HG02623 (cell line): ENCODE results near the gene KSR1.

Experiments used
- ATAC-seq: cut with Tn5 transposase; IDR thresholded peaks from one replicate; pipeline ENCODE4 v1.9.1; 2021; ENCODE audit warnings: moderate library complexity; ENCODE audit not compliant: unreplicated experiment

KSR1 gene

DNA sequence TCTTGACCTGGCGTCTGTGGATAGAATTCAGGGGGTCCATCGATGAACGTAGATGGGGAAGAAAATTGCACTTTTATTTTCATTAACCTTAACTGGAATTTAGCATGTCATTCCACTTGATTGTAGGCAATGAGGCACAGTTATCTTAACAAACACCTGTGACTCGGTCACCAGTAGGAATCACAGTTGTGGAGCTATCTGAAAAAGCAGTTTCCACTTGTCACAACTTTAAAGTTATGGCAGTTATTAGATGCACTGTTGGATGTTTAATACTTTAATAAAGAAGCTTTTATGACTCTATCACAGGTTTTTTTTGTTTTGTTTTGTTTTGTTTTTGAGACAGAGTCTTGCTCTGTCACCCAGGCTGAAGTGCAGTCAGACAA lies 91.0 kb downstream of the KSR1 start:
- ATAC-seq, result no peak

DNA sequence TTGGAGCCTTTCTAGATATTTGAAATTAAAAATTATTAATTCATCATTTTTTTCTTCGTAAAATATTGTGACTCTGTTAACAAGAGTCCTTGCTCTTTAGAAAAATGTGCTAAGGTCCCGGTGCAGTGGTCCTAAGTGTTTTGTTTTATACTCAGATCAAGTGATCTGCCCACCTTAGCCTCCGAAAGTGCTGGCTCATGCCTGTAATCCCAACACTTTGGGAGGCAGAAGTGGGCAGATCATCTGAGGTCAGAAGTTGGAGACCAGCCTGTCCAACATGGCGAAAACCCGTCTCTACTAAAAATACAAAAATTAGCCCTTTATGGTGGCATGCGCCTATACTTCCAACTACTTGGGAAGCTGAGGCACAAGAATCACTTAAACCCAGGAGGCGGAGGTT lies 92.1 kb downstream of the KSR1 start:
- ATAC-seq, result no peak

DNA sequence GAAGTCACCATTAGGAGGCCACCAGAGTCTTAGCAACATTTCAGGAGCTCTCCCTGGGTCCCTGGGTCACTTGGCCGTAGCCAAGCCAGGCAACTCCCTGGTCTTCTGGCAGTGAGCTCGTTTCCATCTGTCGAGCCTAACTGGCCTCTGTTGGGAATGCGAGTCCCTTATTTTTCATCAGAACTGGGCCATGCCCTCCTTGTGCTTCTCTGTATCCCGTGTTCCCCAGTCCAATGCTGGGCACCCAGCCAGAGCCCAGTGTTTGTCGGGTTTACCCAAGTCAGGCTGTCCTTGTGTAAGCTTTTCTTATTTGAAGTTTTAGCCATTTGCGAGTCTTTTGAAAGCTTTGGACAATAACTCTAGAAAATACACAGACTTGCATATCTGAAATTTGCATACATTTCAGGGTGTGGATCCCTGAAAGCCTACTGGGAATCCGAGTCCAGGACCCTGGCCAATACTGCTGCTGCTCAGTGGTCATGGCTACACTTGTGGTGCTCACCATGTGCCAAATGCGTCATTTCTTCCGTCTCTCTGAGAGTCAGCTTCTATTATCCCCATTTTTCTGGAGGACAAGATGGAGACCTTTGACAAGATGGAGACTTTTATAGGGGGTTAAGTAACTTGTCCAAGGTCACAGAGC lies 93.1 kb downstream of the KSR1 start:
- ATAC-seq, result no peak

DNA sequence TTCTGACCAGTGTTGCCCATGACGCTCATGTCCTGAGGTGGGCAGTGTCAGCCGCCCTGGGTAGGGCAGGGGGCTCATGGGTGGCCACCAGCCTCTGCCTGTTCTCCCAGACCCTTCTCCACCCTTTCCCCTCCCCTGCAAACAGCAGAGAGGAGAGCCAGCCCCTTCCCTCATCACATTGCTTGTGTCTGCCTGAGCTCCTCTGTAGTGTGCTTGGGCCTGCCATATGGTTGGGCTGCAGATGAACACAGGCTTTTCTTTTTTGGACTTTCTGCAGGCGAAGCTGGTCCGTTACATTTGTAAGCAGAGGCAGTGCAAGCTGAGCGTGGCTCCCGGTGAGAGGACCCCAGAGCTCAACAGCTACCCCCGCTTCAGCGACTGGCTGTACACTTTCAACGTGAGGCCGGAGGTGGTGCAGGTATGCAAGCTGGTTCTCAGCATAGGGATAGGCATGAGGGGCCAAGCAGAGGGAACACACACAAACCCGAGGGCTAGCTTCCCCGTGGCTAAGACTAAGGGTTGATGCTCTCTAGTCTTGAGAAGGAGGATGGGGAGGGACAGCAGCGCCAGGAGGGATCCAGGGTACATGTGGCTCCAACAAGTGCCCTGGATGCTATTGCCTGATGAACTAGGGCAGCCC lies 94.2 kb downstream of the KSR1 start:
- no peak for ATAC-seq

DNA sequence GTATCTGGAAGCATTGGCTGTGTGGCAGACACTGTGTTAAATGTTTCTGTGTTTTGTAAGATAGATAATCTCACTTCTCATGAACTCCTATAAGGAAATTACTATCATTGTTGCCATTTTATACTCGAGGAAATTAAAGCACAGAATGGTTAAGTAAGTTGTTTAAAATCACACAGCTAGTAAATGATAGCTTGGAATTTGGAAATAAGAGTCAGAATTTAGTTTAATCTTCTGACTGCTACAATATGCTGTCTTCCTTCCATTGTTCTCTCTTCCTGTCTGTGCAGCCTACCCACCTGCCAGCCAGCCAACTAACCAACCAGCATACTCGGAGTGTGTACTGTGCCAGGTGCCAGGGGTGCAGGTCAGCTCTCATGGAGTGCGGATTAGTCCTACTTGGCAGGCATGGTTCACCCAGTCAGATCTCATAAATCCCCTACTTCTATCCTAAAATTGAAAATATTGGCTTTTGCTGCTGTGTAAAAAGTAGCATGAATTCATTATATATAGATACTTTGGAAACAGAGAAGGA lies 94.8 kb downstream of the KSR1 start:
- no peak for ATAC-seq

DNA sequence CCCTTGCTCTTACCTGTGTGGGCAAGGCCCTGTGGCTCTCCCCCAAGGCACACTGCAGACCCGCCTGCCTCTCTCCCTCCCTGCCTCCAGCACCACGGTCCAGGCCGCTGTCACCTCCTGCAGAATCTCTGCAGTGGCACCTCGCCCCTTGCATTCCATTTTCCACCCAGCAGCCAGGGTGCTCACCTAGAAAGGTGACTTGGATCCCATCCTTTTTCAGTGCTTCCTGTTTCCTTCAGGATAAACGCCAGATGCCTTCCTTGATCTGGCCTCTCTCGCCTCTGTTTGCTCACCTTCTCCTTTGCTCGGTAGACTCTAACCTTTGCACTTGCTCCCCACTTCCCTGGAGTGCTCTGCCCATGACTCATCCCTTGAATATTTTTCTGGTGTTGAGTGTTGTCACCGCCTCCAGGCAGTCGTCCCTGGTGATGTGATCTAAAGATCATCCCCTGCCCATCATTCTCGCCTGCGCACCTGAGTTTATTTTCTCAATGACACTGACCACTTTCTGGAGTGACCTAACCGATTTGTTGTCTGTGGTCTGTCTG lies 95.5 kb downstream of the KSR1 start:
- no peak for ATAC-seq

DNA sequence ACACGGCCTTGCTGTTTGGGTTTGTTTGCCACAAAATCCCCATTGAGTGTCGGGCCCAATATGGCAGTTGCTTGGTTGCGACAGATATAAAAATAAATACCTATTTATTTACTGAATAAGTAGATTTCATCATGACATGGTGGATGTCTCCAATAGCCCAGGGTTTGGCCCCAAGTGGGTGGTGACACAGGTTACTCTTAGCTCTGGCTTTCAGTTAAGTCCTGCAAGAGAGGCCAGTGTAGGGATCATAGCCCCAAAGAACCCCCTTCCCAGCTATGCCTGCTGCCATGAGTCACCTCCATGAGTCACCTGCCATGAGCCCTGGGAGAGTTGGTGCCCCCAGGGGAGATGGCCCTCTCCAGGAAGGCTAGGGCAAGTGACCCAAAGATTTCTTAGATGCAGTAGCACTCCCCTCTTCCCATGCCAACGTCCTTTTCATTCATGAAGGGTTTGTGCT lies 96.1 kb downstream of the KSR1 start:
- ATAC-seq, result no peak

DNA sequence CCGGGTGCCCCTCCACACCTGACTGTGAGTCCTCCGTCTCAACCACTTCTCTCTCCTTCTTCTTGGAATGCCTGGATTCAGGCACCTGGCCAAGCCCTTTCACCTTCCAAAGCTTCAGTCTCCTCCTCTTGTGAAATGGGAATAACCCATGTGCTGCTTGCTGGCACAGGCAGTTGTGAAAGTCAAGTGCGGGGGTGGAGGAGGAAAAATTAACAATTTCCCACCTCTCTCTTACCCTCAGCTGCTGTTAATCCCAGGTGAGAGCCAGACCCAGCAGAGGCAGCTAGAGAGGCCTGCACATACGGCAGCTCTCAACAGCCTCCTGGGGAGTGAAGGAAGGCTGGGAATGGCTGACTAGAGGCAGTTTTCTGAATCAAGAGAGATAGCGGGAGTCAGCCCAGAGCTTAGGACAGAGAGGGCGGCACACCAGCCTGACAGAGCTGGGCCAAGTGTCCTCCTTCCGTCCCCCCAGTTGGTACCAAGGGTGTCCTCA lies 96.8 kb downstream of the KSR1 start:
- ATAC-seq, result no peak

DNA sequence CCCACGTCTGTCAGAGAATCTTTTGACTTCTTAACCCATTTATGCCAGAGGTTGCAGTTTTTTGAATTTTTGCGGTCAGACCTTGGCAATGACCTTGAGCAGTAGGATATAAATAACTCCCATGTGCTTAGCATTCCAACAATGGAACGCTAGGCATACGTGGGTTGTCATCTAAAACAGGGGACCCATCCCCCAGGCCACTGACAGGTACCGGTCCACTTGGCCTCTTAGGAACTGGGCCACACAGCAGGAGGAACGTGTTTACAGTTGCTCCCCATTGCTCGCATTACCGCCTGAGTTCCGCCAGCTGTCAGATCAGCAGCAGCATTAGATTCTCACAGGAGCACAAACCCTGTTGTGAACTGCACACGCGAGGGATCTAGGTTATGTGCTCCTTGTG lies 97.9 kb downstream of the KSR1 start:
- no peak for ATAC-seq

DNA sequence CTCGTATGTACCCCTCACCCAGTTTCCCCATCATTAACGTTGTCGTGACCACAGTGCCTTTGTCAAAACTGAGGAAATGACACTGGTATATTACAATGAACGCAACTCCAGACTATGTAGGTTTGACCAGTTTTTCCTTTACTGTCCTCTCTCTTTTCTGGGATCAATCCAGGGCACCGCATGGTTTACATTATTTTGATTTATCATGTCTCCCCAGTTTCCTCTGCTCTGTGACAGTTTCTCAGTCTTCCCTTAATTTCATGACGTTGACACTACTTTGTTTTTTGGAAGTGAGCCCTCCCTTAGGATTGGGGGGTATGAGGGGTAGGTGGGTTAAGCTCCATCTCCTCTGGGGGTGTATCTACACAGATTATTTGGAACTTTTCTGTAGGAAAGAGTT lies 98.7 kb downstream of the KSR1 start:
- no peak for ATAC-seq

DNA sequence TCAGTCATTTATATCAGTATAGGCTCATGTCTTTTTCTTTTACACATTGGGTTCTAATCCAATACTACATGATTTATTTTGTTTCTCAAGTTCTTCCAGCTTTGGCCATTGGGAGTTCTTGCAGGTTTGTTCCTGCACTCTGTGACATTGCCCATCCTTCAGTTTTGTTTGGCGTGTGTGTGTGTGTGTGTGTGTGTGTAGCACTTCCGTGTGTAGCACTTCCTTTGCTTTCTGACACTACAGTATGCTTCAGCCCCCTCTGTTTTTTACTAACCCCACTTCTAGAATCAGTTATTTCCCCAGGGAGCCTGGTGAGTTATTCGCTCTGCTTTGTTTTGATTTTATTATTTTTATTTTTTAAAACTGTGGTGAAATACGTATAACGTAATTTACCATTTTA lies 99.1 kb downstream of the KSR1 start:
- ATAC-seq, result no peak

DNA sequence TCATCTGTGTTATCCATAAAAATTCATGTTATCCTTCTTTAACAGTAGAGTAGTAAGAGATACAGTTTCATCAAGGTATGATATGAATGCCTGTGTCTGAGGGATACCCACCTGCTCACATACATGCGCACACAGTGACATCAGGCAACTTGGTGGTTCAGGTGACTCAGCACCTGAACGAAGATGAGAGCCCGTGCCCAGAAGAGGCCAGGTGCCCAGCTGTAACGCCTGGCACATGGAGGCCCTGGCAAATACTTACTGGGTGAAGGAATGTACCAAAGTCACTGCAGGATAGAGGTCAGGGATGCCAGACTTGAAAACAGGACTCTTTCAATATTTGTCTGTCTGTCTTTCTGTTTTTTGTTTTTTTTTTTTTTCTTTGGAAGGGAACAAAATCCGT lies 102.1 kb downstream of the KSR1 start:
- ATAC-seq, result no peak

DNA sequence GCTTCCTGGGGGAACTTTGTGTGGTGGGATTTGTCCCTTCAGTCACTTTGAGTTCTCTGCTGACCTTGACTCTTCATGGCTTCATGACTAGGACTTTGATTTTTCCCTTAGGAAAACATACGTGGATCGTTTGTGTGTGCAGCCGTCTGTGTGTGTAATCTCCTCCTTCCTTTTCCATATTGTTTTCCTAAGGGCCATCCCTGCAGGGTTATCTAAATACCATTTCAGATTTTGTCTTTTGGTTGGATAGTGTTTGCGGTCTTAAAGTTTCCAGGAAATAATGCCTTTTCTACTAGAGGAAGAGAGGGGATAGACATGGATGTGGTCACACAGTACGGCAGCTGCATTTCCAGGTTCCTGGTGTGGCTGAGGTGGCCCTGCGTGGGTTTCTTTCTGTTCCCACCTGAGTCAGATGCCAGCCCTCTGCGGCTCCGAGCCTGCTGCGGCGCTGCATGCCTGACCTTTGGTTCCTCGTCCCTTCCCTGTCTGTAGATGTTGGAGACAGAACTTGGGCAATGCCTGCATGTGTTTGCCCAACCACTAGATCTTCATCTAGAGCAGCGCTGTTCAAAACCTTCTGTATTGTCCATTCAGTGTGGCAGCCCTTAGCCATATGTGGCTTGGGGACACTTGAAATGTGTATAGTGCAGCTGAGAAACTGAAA lies 102.7 kb downstream of the KSR1 start:
- no peak for ATAC-seq

DNA sequence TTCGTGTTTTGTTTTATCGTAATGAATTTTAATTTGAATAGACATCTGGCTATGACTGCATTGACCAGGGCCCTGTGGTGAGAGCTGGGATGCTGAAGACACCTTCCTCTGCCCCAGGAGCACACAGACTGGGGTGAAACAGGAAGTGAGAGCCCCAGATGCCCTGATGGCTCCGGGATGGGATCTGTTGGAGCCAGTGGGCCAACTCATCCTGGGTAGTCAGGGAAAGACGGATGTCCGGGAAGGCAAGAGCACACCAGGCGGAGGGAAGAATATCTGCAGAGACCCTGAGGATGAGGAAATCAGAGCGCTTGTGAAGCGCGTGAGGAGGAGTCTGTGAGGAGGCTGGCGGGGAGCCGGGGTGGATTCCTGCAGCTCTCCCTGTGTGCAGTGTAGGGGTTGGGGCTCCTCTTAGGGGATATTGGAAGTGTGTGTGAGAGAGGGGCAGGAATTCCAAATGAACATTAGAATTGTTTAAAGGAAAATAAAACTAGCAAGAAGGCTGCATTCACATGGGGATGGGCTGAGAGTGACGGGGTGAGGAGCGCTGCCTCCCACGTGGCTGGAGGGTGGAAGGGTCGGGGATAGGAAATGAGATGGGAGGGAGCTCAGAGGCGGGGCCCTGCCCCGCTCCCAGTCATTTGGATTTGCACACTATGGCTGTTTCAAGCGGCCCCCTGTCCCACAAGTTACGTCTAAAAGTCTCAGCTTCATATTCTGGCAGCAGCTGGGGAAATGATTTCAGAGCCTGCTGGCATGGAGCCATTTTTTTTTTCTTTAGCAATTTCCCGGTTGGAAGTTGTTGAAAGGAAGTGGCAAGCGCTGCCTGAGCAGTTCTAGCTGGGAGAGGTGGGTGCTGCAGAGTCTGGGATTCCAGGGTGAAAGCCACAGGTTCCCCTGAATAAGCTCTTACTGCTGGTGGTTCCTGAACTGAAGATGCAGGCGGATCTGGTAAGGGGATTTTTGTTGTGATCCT lies 103.5 kb downstream of the KSR1 start:
- no peak for ATAC-seq

DNA sequence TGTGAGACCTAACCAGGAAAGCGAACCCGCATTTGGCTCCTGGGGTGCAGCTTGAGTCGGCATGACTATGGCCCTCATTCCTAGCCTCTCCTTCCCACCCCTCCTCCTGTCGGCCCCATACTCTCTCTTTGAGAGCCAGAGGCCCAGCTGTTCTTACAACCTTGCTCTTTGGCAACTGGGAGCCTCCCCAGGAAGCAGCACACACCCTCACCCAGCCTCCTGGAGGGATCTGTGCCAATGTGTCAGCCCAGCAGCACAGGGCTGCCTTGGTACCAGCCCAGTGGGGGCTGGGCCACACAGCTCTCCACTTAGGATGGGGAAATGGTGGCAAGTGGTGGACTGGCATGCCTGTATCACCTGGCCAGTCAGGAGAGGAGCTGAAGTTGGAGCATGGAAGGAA lies 104.4 kb downstream of the KSR1 start:
- ATAC-seq, result no peak

DNA sequence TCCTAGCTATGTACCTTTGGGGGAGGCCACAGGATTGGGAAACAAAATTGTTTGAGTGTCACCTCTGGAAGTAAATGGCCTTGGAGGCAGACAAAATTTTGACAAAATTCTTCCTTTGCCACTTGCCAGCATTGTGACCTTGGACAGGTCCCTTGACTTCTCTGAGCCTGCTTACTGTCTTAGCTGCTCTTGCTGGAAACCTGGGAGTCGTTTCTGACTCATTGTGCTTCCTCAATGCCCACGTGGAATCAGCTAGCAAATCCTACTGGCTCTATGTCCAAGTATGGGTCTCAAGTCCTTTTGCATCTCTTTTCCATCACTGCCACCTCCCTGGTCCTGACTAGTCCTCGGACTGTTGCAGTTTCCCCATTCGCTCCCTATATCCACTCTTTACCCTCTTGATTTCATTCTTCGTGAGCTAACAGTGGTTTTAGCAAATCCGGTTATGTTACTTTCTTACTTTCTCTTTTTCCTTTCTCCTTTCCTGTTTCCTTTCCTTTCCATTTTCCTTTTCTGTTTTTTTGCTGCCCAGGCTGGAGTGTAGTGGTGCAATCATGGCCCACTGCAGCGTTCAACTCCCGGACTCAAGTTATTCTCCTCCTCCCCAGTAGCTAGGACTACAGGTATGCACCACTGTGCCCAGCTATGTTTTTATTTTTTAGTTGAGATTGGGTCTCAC lies 106.7 kb downstream of the KSR1 start:
- no peak for ATAC-seq

DNA sequence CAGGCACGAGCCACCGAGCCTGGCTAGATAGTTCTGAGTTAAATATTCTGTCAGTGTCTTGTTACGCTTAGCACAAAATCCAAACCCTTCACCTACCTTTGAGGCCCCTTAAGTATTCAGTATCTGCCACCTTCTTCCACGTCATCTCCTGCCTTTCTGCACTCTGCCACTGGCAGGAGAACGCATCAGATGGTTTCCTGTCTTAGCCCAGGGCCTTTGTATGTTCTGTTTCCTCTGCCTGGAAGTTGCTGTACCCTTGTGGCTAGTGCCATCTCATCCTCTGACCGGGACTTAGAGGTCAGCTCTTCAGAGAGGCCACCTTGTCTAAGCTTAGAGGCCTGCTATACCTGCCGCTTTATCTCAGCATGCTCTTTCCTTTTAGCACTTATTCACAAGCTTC lies 107.3 kb downstream of the KSR1 start:
- ATAC-seq, result no peak

DNA sequence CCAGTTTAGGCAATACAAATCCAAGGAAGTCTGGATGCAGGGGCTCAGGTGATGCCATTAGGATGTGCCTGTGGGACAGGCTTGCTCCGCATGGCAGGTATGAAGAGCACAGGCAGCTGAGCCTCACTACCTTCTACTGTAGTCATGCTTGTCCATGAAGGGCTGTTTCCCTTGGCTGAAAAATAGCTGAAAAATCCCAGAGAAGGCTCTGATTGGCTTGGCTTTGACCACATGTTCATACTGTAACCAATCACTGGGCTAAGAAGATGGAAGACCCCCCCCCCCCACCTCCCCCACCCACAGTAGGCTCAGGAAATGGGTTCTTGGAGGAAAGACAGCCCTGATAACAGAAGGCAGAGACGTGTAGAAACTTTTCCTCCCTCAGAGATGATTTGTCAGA lies 108.2 kb downstream of the KSR1 start:
- ATAC-seq, result no peak

DNA sequence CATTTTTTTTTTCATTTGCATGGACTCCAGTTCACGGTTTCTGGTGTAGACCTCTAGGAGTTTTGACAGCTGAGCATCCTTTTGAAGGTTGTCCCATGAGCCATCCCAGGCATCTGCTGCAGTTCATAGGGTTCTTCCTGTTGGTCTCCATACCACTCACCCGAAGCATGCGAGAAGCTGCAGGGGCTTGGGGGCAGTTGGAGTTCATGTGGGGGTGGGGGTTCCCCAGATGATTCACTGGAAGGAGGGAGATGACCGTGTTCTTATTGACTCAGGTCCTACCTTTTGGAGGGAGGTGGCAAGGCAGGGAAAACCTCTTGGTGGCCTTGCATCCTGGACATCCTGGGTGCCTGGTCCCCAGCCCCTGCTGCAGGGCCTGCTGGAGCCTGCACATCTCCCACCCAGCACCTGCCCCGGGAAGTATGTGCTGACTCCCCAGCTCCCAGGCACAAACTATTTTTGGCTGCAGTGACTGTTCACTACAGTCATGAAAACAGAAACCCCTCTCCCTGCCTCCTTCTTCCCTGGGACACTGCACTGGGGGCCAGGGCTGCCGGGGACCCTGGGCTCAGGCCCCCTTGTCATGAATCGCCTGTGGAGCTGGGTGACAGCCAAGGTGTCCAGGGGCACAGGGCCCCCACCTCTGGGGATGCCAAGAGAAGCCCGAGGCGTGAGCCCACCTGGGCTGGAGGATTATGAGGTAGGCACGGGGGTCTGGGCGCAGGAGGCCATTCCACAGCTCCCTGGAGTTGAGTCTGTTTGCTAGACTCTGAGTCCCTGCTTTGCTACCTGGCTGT lies 109.8 kb downstream of the KSR1 start:
- no peak for ATAC-seq
